ENCODE data around the gene ADCY7. TPM values are rescaled to one million over a fixed set of nuclear protein-coding genes. Genes with fewer than 3 reads are reported as not detected.
A peak's percentile ranks its signal among the peaks of the same experiment; 100 is the strongest.

The ADCY7 gene
- total RNA-seq (100 to 1,000 TPM in 5 of 7 donors, 10 to 100 TPM in 2; 68.6 to 158 (median 126) TPM), polyA plus RNA-seq (10 to 100 TPM in 2 of 3 donors, 1 to 10 TPM in 1; 9.8 to 32.3 (median 16.3) TPM)
- long read RNA-seq, donor 1, partial matches to known transcripts = 0 of 1 reads
- long read RNA-seq, donor 1, other reads (novel, unspliced or antisense) = 0 of 1 reads
- long read RNA-seq, donor 2 = 0 reads

DNA sequence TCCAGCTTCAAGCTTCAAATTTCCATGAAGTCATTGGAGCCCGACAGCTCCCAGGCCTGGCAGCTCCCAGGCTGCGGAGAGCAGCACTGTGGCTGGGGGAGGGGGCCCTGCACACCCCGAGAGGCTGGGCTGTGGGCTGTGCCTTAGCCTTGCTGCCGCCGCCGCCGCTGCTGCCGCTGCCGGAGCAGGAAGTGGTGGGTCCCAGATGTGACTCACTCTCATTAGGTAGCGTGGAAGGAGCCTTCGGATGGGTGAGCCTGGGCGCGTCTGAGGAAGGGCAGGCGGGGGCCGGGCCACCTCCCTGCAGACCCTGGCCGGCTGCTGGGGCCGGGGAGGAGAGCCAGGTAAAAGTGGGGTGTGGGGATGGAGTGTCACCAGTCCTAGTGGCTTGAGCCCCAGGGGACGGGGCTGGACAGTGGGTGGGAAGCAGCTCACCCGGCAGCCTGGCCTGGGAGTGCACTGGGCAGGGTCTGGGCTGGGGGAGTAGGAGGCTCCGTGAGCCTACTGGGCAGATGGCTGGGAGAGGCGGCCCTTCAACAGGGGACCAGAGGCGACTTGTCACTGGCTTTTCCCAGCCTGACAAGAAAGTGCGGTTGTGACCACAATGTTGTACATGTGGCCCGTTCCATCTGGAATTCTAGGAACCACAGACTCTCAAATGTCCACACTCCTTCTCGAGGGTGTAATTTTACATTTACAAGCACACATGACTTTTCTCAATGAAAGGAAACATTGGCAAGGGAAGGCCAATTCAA, at the start of gene ADCY7:
ADCY7 (plus strand) TSS at position 215 of the 755 bp plus-strand sequence. CDS start 21,629 bp downstream, outside the sequence.
- peak; percentile 96 for DNase-seq
- WGBS, 5 donors = 10 to 16% (median 10%) methylated on average over 23 to 25 of the region's 25 CpGs
- TF ChIP-seq, protein P1, sequence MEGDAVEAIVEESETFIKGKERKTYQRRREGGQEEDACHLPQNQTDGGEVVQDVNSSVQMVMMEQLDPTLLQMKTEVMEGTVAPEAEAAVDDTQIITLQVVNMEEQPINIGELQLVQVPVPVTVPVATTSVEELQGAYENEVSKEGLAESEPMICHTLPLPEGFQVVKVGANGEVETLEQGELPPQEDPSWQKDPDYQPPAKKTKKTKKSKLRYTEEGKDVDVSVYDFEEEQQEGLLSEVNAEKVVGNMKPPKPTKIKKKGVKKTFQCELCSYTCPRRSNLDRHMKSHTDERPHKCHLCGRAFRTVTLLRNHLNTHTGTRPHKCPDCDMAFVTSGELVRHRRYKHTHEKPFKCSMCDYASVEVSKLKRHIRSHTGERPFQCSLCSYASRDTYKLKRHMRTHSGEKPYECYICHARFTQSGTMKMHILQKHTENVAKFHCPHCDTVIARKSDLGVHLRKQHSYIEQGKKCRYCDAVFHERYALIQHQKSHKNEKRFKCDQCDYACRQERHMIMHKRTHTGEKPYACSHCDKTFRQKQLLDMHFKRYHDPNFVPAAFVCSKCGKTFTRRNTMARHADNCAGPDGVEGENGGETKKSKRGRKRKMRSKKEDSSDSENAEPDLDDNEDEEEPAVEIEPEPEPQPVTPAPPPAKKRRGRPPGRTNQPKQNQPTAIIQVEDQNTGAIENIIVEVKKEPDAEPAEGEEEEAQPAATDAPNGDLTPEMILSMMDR (IDR thresholded peaks at IDR 0.05 in 8 of 11, conservative IDR thresholded peaks at IDR 0.05 in 3 of 11) = no peak
- no peak for TF ChIP-seq POLR2A (IDR thresholded peaks at IDR 0.05)
- TF ChIP-seq POLR2AphosphoS5 (IDR thresholded peaks at IDR 0.05) = peak; percentile 80 to 88 (median 87)
- H3K4me3 ChIP-seq = peak within 1 kb of the TSS; percentile 29 to 68 (median 50)
- intact Hi-C loops (cut with DNase I; ENCODE audit: low total_unique reads) = no loop called here
- H3K4me1 ChIP-seq = peaks cover 32 to 83% (median 69%) of the 10 kb centered on the region in 6 donors
- peak within 1 kb of the TSS; percentile 68 to 97 (median 84) for H3K27ac ChIP-seq
- no peaks in the 10 kb centered on the region for H3K27me3 ChIP-seq (replicated peaks in 1 of 7)
- H3K36me3 ChIP-seq = peaks cover 0 to 6% (median 0%) of the 10 kb centered on the region in 6 donors
- H3K9me3 ChIP-seq = no peaks in the 10 kb centered on the region

DNA sequence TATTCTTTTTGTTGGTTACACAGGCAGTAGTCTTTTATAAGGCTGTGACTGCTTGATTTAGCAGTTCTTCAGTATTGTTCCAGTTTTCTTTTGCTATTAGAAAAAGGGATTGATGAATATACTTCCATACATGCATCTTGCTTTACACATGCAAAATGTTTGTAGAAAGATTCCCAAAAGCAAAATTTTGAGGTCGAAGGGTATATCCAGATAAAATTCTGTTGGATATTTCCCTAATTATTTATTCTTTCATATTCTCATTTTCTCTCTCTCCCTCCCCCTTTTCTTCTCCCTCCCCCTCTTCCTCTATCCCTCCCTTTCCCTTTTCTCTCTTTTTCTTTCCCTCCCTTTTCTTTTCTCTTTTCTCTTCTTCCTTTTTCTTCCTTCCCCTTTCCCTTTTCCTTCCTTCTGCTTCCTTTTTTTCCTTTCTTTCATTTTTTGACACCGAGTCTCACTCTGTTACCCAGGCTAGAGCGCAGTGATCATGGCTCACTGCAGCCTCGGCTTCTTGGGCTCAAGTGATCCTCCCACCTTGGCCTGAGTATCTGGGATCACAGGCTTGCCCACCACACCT, 46.9 kb upstream of the ADCY7 start:
- 92 to 97% (median 95%) methylated on average over 4 of the region's 4 CpGs for WGBS, 5 donors
- H3K4me1 ChIP-seq = peaks cover 0 to 10% (median 0%) of the 10 kb centered on the region in 6 donors
- no peak overlapping the region for H3K4me3 ChIP-seq
- TF ChIP-seq POLR2AphosphoS5 (IDR thresholded peaks at IDR 0.05) (no peak), POLR2A (IDR thresholded peaks at IDR 0.05) (no peak)
- TF ChIP-seq, protein P1 (IDR thresholded peaks at IDR 0.05 in 8 of 11, conservative IDR thresholded peaks at IDR 0.05 in 3 of 11) = no peak
- no peak for DNase-seq
- intact Hi-C loops (cut with DNase I; ENCODE audit: low total_unique reads) = loop anchor here (10.0 kb wide), 1 partner anchor 445 kb away; no protein-coding TSS in a partner anchor
- no peaks in the 10 kb centered on the region for H3K9me3 ChIP-seq
- peaks cover 0 to 100% (median 54%) of the 10 kb centered on the region in 6 donors for H3K36me3 ChIP-seq
- H3K27ac ChIP-seq = no peak overlapping the region
- H3K27me3 ChIP-seq (replicated peaks in 1 of 7) = no peaks in the 10 kb centered on the region

DNA sequence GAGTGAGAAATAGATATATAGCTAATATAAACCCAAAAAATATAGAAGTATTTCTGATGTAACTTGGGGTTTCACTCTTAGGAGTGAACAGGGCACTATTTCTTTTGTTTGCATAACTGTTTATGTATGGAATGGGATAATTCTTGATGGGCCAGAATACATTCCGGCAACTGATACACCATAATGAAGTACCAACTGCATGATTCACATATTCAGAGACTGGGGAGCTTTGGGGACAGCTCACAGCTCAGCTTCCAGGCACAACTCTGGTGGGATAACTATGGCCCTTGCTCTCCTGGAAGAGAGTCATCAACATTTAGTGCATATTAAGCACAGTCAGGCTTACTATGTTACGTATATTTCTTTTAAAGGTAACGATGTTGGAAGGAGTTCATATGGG, 42.1 kb upstream of the ADCY7 start:
- intact Hi-C loops (cut with DNase I; ENCODE audit: low total_unique reads) = no loop called here
- Histone ChIP-seq H3K36me3 (peaks cover 0 to 100% (median 56%) of the 10 kb centered on the region in 6 donors), H3K9me3 (no peaks in the 10 kb centered on the region), H3K4me1 (no peaks in the 10 kb centered on the region), H3K27me3 (replicated peaks in 1 of 7) (no peaks in the 10 kb centered on the region), H3K27ac (no peak overlapping the region), H3K4me3 (no peak overlapping the region)
- no peak for DNase-seq
- WGBS, 5 donors = 95 to 99% (median 97%) methylated on average over 3 of the region's 3 CpGs
- TF ChIP-seq, protein P1 (IDR thresholded peaks at IDR 0.05 in 8 of 11, conservative IDR thresholded peaks at IDR 0.05 in 3 of 11) = no peak
- TF ChIP-seq POLR2A (IDR thresholded peaks at IDR 0.05) = no peak
- TF ChIP-seq POLR2AphosphoS5 (IDR thresholded peaks at IDR 0.05) = no peak

DNA sequence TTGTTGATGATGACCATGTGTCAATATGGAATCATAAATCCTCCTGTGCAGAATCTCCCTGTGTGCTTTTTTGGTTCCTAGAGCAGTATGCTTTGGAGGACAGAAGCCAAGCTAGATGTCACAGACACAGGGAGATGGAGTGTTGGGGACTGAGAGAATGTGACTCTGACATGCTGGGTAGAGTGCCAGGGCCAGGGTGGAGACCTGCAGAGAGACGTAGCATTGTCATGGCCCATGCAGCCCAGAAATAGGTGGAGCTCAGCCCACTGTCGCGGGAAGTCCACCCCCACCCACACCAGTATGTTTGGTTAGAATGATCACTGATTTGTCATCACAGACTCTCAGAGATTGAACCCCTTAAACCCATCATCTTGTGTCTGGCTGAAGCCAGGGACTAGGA, 39.2 kb upstream of the ADCY7 start:
- H3K27ac ChIP-seq = no peak overlapping the region
- 75 to 91% (median 84%) methylated on average over 3 of the region's 3 CpGs for WGBS, 5 donors
- TF ChIP-seq, protein P1 (IDR thresholded peaks at IDR 0.05 in 8 of 11, conservative IDR thresholded peaks at IDR 0.05 in 3 of 11) = no peak
- TF ChIP-seq POLR2A (IDR thresholded peaks at IDR 0.05) = no peak
- TF ChIP-seq POLR2AphosphoS5 (IDR thresholded peaks at IDR 0.05) = no peak
- H3K4me3 ChIP-seq = no peak overlapping the region
- no peaks in the 10 kb centered on the region for H3K27me3 ChIP-seq (replicated peaks in 1 of 7)
- intact Hi-C loops (cut with DNase I; ENCODE audit: low total_unique reads) = no loop called here
- H3K36me3 ChIP-seq = peaks cover 0 to 90% (median 52%) of the 10 kb centered on the region in 6 donors
- no peak for DNase-seq
- H3K4me1 ChIP-seq = no peaks in the 10 kb centered on the region
- H3K9me3 ChIP-seq = no peaks in the 10 kb centered on the region
